DOHH2 (cell line): Measurements from ENCODE around the gene ZNF232.

Experiments
- H3F3A ChIP-seq: fragments of 200-600 bp; sonication (generic), shearing (Covaris generic); 2 replicates; pipeline ENCODE4 v1.6.0; 2016; ENCODE audit warnings: antibody characterized with exemption, mild to moderate bottlenecking; ENCODE audit not compliant: control insufficient read depth, insufficient read depth
- H3K27ac ChIP-seq: fragments of 200-600 bp; sonication (generic); 2 replicates; pipeline ENCODE4 v1.5.1; 2014; ENCODE audit warnings: low read depth, mild to moderate bottlenecking, low read length, moderate library complexity
- H3K27me3 ChIP-seq: fragments of 200-600 bp; sonication (generic); 2 replicates; pipeline ENCODE4 v1.6.1; 2014; ENCODE audit warnings: mild to moderate bottlenecking, low read length, mixed read lengths; ENCODE audit not compliant: control insufficient read depth
- H3K36me3 ChIP-seq: fragments of 200-600 bp; sonication (generic); 2 replicates; pipeline ENCODE4 v1.6.1; 2014; ENCODE audit warnings: mild to moderate bottlenecking, low read length, moderate library complexity, mixed read lengths; ENCODE audit not compliant: control insufficient read depth
- H3K4me1 ChIP-seq: fragments of 200-600 bp; sonication (generic); 2 replicates; pipeline ENCODE4 v1.6.1; 2014; ENCODE audit warnings: mild to moderate bottlenecking, low read length, mixed read lengths; ENCODE audit not compliant: control insufficient read depth
- H3K4me2 ChIP-seq: fragments of 200-600 bp; sonication (generic); 2 replicates; pipeline ENCODE4 v1.6.0; 2014; ENCODE audit warnings: mild to moderate bottlenecking, low read length, moderate library complexity
- H3K4me3 ChIP-seq: fragments of 200-600 bp; sonication (generic); 2 replicates; pipeline ENCODE4 v1.5.1; 2014; ENCODE audit warnings: mild to moderate bottlenecking, low read length, mixed read lengths
- H3K79me2 ChIP-seq: fragments of 200-600 bp; sonication (generic); 2 replicates; pipeline ENCODE4 v1.6.1; 2014; ENCODE audit warnings: mild to moderate bottlenecking, low read length, mixed read lengths; ENCODE audit not compliant: control insufficient read depth
- H3K9me2 ChIP-seq: fragments of 200-600 bp; sonication (generic); replicated peaks from 2 replicates; pipeline ENCODE4 v1.6.1; 2014; ENCODE audit warnings: mild to moderate bottlenecking, low read length, mixed read lengths; ENCODE audit not compliant: control insufficient read depth
- H3K9me3 ChIP-seq: fragments of 200-600 bp; sonication (generic); 2 replicates; pipeline ENCODE4 v1.6.1; 2014; ENCODE audit warnings: antibody characterized with exemption, low read length, mixed read lengths; ENCODE audit not compliant: control insufficient read depth, insufficient read depth
- H4K20me1 ChIP-seq: fragments of 200-600 bp; sonication (generic); 2 replicates; pipeline ENCODE4 v1.6.0; 2014; ENCODE audit warnings: low read depth, mild to moderate bottlenecking, antibody characterized with exemption, low read length, moderate library complexity; ENCODE audit not compliant: control insufficient read depth, insufficient read depth
- EZH2phosphoT487 ChIP-seq: fragments of 200-600 bp; sonication (generic); IDR thresholded peaks from 2 replicates; pipeline ENCODE4 v1.6.1; 2017; ENCODE audit warnings: borderline replicate concordance, mild to moderate bottlenecking, antibody characterized with exemption, low read length, moderate library complexity, mixed read lengths
- TF ChIP-seq, protein P1 (sequence below): fragments of 200-600 bp; sonication (generic); IDR thresholded peaks from one replicate; pipeline ENCODE4 v1.5.1; 2014; ENCODE audit warnings: antibody characterized with exemption, mild to moderate bottlenecking, low read depth, low read length; ENCODE audit not compliant: poor library complexity, severe bottlenecking

The ZNF232 gene

DNA sequence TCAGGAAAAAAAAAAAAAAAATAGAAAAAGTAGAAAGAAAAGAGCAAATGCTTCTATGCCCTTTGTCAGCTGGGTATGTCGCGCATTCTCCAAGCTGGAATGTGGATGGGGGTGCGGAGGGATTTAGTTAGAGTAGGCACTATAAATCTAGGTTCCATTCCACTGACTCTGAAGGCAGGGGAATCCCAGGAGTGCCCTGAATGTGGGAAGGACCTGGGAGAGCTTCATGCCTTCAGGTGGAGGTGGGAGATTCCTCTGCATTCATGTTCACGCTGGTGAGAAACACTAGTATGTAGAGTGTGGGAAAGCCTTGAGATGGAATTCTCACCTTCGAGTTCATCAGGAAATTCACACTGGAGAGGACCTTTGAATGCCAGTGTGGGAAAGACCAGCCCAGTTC, 12.4 kb downstream of the ZNF232 start:
- Histone ChIP-seq H3F3A (peaks cover 14% of the 10 kb centered on the region), H3K27me3 (no peaks in the 10 kb centered on the region), H3K27ac (no peak overlapping the region), H3K9me2 (no peaks in the 10 kb centered on the region), H3K4me1 (no peaks in the 10 kb centered on the region), H3K79me2 (no peaks in the 10 kb centered on the region), H3K4me2 (no peak overlapping the region), H3K9me3 (peaks cover 14% of the 10 kb centered on the region; the same call in 1 of the 2 replicates), H3K36me3 (peaks cover 8% of the 10 kb centered on the region), H3K4me3 (no peak overlapping the region), H4K20me1 (no peaks in the 10 kb centered on the region)
- TF ChIP-seq EZH2phosphoT487, result no peak
- TF ChIP-seq, protein P1, sequence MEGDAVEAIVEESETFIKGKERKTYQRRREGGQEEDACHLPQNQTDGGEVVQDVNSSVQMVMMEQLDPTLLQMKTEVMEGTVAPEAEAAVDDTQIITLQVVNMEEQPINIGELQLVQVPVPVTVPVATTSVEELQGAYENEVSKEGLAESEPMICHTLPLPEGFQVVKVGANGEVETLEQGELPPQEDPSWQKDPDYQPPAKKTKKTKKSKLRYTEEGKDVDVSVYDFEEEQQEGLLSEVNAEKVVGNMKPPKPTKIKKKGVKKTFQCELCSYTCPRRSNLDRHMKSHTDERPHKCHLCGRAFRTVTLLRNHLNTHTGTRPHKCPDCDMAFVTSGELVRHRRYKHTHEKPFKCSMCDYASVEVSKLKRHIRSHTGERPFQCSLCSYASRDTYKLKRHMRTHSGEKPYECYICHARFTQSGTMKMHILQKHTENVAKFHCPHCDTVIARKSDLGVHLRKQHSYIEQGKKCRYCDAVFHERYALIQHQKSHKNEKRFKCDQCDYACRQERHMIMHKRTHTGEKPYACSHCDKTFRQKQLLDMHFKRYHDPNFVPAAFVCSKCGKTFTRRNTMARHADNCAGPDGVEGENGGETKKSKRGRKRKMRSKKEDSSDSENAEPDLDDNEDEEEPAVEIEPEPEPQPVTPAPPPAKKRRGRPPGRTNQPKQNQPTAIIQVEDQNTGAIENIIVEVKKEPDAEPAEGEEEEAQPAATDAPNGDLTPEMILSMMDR, result no peak

DNA sequence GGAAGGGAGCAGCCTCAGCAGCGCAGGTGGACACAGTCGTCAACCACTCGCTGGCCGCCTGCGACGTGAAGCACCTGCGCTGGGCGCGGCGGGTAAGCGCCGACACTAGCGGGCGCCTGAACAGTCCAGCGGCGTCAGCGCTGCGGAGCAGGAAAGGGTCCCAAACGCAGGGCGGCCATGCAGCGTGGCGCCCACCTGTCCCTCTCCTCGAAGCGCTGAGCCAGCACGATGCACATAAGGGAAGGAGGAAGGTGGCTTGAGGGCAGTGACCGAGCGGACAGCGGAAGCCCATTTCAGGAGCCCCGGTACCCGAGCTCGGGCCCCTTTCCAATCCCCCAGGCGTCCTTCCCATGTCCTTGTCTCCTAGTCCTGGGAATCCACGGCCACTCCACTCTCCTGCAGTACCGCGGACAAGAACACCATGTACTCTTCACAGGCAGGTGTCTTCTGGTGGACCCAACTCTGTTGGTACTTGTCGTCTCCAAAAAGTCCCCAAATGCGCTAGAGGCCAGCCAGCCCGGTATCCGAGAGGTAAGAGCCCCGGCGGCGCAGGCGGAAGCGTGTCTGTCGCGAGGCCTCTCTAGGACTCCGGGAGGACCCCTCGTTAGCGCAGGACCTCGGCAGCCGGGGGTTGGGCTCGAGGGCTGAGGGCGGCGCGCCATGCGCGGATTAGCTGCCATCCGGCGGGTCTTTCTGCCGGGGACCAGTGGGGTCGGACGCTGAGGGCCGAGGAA, 14.4 kb downstream of the ZNF232 start:
- H3K4me3 ChIP-seq, result no peak overlapping the region
- H4K20me1 ChIP-seq, result no peaks in the 10 kb centered on the region
- H3K4me2 ChIP-seq, result no peak overlapping the region
- no peaks in the 10 kb centered on the region for H3K4me1 ChIP-seq
- no peaks in the 10 kb centered on the region for H3K79me2 ChIP-seq
- H3K9me2 ChIP-seq, result no peaks in the 10 kb centered on the region
- peaks cover 34% of the 10 kb centered on the region for H3K9me3 ChIP-seq
- H3K27me3 ChIP-seq, result no peaks in the 10 kb centered on the region
- TF ChIP-seq, protein P1, result no peak
- no peak for TF ChIP-seq EZH2phosphoT487
- no peak overlapping the region for H3K27ac ChIP-seq
- H3F3A ChIP-seq, result peaks cover 4% of the 10 kb centered on the region
- H3K36me3 ChIP-seq, result peaks cover 11% of the 10 kb centered on the region

DNA sequence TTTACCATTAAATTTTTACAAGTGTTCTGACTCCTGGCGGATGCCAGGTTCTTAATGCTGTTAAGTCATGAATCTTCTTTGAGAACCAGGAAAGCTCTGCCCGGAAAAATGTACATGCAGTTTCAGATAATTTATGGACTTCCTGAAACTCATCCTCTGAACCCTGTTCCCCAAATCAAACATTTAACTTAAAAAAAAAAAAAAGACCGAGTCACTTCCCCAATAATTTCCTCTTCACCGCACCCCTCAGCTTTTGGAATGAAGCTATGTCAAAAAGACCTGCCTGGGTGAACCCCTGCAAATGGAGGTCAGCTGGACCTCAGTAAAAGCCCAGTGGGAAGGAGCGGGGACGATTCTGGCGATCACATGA, 15.0 kb downstream of the ZNF232 start:
- H3K4me3 ChIP-seq, result no peak overlapping the region
- TF ChIP-seq, protein P1, result no peak
- no peak for TF ChIP-seq EZH2phosphoT487
- H3K79me2 ChIP-seq, result no peaks in the 10 kb centered on the region
- H3K36me3 ChIP-seq, result peaks cover 17% of the 10 kb centered on the region
- H3K27me3 ChIP-seq, result no peaks in the 10 kb centered on the region
- H3K27ac ChIP-seq, result no peak overlapping the region
- H3K4me1 ChIP-seq, result no peaks in the 10 kb centered on the region
- H3F3A ChIP-seq, result peaks cover 3% of the 10 kb centered on the region; the same call in 1 of the 2 replicates
- H4K20me1 ChIP-seq, result no peaks in the 10 kb centered on the region
- no peaks in the 10 kb centered on the region for H3K9me2 ChIP-seq
- H3K4me2 ChIP-seq, result no peak overlapping the region
- H3K9me3 ChIP-seq, result peaks cover 40% of the 10 kb centered on the region
